Esophagus mucosa (tissue), 1 donor: ENCODE data around the gene FCHO1. TPM values are rescaled to one million over a fixed set of nuclear protein-coding genes. Genes with fewer than 3 reads are reported as not detected.

Experiments
- ATAC-seq: fragments of 200-7000 bp; cut with Tn5 transposase; one replicate; pipeline ENCODE4 v1.9.1; 2020
- total RNA-seq: library from RNA; stranded (reverse); gene quantifications from one replicate; pipeline ENCODE4 v1.2.4, GENCODE V29; 2023
- donor health status: DM: yes; HTN: yes; CAD: no.

FCHO1 gene
- total RNA-seq, result 0.76 TPM

GRCh38 chr19:17751103-17751911, at the start of gene FCHO1:
Gene FCHO1, plus strand, starts transcription at chr19:17751477. Its CDS starts 3,688 bp downstream, at chr19:17755165.
- peak; percentile 38 for ATAC-seq

- ATAC-seq, result peak; percentile 79
These were observed 47.3 kb upstream of the FCHO1 start for GRCh38 chr19:17703824-17704463.

- no peak for ATAC-seq
These were observed 44.5 kb upstream of the FCHO1 start for GRCh38 chr19:17706750-17707181.

GRCh38 chr19:17711851-17712250, 39.4 kb upstream of the FCHO1 start:
- ATAC-seq, result no peak

- no peak for ATAC-seq
These were observed 34.9 kb upstream of the FCHO1 start for GRCh38 chr19:17716309-17716929.

GRCh38 chr19:17718550-17718946, 32.7 kb upstream of the FCHO1 start:
- ATAC-seq, result no peak

GRCh38 chr19:17718947-17719711, 32.1 kb upstream of the FCHO1 start, which contains the start of gene MAP1S:
Gene MAP1S, plus strand, starts transcription at chr19:17719480. Its CDS starts 23 bp downstream, at chr19:17719503.
- no peak for ATAC-seq

GRCh38 chr19:17719730-17720400, 31.4 kb upstream of the FCHO1 start:
- ATAC-seq, result peak; percentile 85

- ATAC-seq, result no peak
These were observed 30.8 kb upstream of the FCHO1 start for GRCh38 chr19:17720440-17720839.

- no peak for ATAC-seq
These were observed 30.1 kb upstream of the FCHO1 start for GRCh38 chr19:17721111-17721628.

- peak; percentile 42 for ATAC-seq
These were observed 29.5 kb upstream of the FCHO1 start for GRCh38 chr19:17721821-17722220.

- ATAC-seq, result no peak
These were observed 28.5 kb upstream of the FCHO1 start for GRCh38 chr19:17722655-17723240.

GRCh38 chr19:17724655-17725054, 26.6 kb upstream of the FCHO1 start:
- ATAC-seq, result no peak

GRCh38 chr19:17725422-17726078, 25.7 kb upstream of the FCHO1 start:
- ATAC-seq, result no peak

GRCh38 chr19:17726136-17726741, 25.0 kb upstream of the FCHO1 start:
- no peak for ATAC-seq

- no peak for ATAC-seq
These were observed 24.1 kb upstream of the FCHO1 start for GRCh38 chr19:17726964-17727773.

GRCh38 chr19:17727843-17728242, 23.4 kb upstream of the FCHO1 start:
- ATAC-seq, result no peak

- peak; percentile 24 for ATAC-seq
These were observed 18.1 kb upstream of the FCHO1 start for GRCh38 chr19:17733127-17733526.

GRCh38 chr19:17734146-17734545, 17.1 kb upstream of the FCHO1 start:
- no peak for ATAC-seq

- ATAC-seq, result no peak
These were observed 15.9 kb upstream of the FCHO1 start for GRCh38 chr19:17735410-17735809.
